ENCODE results near the gene TGFBR3L. TPM values are rescaled to one million over a fixed set of nuclear protein-coding genes. Genes with fewer than 3 reads are reported as not detected.

Gene TGFBR3L
- total and polyA plus RNA-seq, 2 donors (not counting 3 experiments of a cell fraction or from before 2014, with no cell fraction given) = 0.35 TPM; not detected in 1

GRCh38 chr19:7885818-7886217, 28.8 kb upstream of the TGFBR3L start:
- Histone ChIP-seq H4K20me1 (replicated peaks; ENCODE audit: control insufficient read depth, extremely low read depth, insufficient read depth, low read length) (no peaks in the 10 kb centered on the region), H3K4me2 (ENCODE audit: insufficient read depth, low read length) (no peak overlapping the region), H3K36me3 (ENCODE audit: control insufficient read depth in 2 of 2, extremely low read depth in 1 of 2, insufficient read depth in 2 of 2, low read length in 2 of 2) (no peaks in the 10 kb centered on the region), H3K9me1 (replicated peaks; ENCODE audit: control insufficient read depth, extremely low read depth, insufficient read depth, low read length) (no peaks in the 10 kb centered on the region), H3K27ac (ENCODE audit: insufficient read depth, low read depth, low read length) (no peak overlapping the region), H3K9me3 (replicated peaks; ENCODE audit: control insufficient read depth, insufficient read depth, low read length) (no peaks in the 10 kb centered on the region), H3K27me3 (ENCODE audit: control insufficient read depth in 2 of 2, insufficient read depth in 2 of 2, low read length in 2 of 2) (no peaks in the 10 kb centered on the region), H3K9ac (replicated peaks; ENCODE audit: extremely low read depth, insufficient read depth, low read length) (no peak overlapping the region), H3K4me3 (replicated peaks in 1 of 3; ENCODE audit: insufficient read depth in 1 of 3, low read depth in 1 of 3, low read length in 3 of 3) (no peak overlapping the region), H2AFZ (ENCODE audit: low read depth, low read length) (no peak overlapping the region), H3K4me1 (ENCODE audit: control insufficient read depth, extremely low read depth, insufficient read depth, low read length) (peaks cover 8% of the 10 kb centered on the region), H3K79me2 (ENCODE audit: control insufficient read depth, insufficient read depth, low read length) (no peaks in the 10 kb centered on the region)
- no TSS peak for BruUV-seq (replicated peaks)
- FAIRE-seq (no peak), DNase-seq (ENCODE audit: low read depth, low spot score) (no peak)
- dilution Hi-C loops (cut with MboI; ENCODE audit: extremely low pct_ligation_motif_present, low sequenced_read_pairs) (no loop called here), intact Hi-C loops (cut with micrococcal nuclease) (no loop called here)
- TF ChIP-seq MAX (IDR thresholded peaks at IDR 0.05; ENCODE audit: insufficient read depth, insufficient read length) = no peak
- TF ChIP-seq POLR2A (IDR thresholded peaks at IDR 0.05; ENCODE audit: low read depth, low read length) = no peak
- TF ChIP-seq CTCF (IDR thresholded peaks at IDR 0.05; ENCODE audit: extremely low read depth in 1 of 2, insufficient read depth in 1 of 2, low read depth in 1 of 2, low read length in 2 of 2) = no peak
- TF ChIP-seq JUN (IDR thresholded peaks at IDR 0.05; ENCODE audit: borderline replicate concordance, insufficient read depth, insufficient read length, low read depth) = no peak
- TF ChIP-seq EZH2 (IDR thresholded peaks at IDR 0.05; ENCODE audit: borderline replicate concordance, low read depth, low read length, severe bottlenecking) = no peak
- TF ChIP-seq POLR2AphosphoS5 (IDR thresholded peaks at IDR 0.05; ENCODE audit: insufficient read depth, low read depth, low read length) = no peak
- no peak for TF ChIP-seq FOS (IDR thresholded peaks at IDR 0.05; ENCODE audit: borderline replicate concordance, insufficient read depth, low read length)
- TF ChIP-seq GATA2 (IDR thresholded peaks at IDR 0.05; ENCODE audit: insufficient read depth, insufficient read length, low read depth, low read length) = no peak
- TF ChIP-seq MYC (IDR thresholded peaks at IDR 0.05; ENCODE audit: low read depth, low read length) = no peak
- CTCF ChIA-PET = interaction anchor here (1.4 to 4.7 kb wide), 2 partner anchors 11 to 17 kb away, joined by 3 to 20 read pairs; no protein-coding TSS in a partner anchor
- POLR2A ChIA-PET = no interaction called here
